ENCODE measurements around the gene RXRA. TPM values are rescaled to one million over a fixed set of nuclear protein-coding genes. Genes with fewer than 3 reads are reported as not detected.

Gene RXRA
- total RNA-seq: 90.8 TPM
- long read RNA-seq, transcript RXRA-202 (10 exons, 1,846 nt): major isoform, 31 of 181 reads
- long read RNA-seq, partial matches to known transcripts: 13 of 181 reads
- long read RNA-seq, other reads (novel, unspliced or antisense): 137 of 181 reads

- intact Hi-C loops (cut with micrococcal nuclease): no loop called here
- peak; percentile 71 for ATAC-seq
- DNase-seq: peak; percentile 93
These were observed at the start of gene RXRA for GRCh38 chr9:134325813-134326723. Gene RXRA (plus strand): TSS chr9:134326455. CDS start chr9:134326632, 177 bp downstream.

- no peak for DNase-seq
- no peak for ATAC-seq
- intact Hi-C loops (cut with micrococcal nuclease): no loop called here
These were observed 48.0 kb upstream of the RXRA start for GRCh38 chr9:134278286-134278685.

- ATAC-seq: no peak
- intact Hi-C loops (cut with micrococcal nuclease): no loop called here
- DNase-seq: no peak
These were observed 47.1 kb upstream of the RXRA start for GRCh38 chr9:134278974-134279640.

DNA sequence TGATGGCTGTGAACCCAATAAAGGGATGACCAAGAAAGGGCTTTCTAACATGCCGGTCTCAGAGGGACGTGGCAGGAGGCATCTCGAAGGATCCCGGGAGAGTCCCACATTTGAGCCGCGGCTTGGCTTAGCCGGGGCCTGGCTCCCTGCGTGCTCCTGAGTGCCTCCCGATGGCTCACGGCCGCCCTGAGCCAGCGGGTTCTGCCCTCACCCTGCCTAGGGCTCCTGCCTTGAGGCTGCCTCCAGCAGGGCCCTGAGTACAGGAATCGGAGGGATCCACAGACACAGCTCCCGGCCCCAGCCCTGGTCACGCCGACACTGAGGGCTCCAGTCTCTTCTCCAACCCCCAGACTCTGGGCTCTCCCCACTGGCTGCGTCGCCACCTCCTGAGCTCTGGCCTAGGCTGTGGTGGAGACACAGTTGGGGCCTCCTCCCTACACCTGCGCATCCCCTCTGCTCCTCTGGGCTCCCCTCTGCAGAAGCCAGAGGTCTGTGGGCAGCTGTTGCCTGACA lies 44.1 kb upstream of the RXRA start:
- intact Hi-C loops (cut with micrococcal nuclease): no loop called here
- no peak for DNase-seq
- ATAC-seq: no peak

DNA sequence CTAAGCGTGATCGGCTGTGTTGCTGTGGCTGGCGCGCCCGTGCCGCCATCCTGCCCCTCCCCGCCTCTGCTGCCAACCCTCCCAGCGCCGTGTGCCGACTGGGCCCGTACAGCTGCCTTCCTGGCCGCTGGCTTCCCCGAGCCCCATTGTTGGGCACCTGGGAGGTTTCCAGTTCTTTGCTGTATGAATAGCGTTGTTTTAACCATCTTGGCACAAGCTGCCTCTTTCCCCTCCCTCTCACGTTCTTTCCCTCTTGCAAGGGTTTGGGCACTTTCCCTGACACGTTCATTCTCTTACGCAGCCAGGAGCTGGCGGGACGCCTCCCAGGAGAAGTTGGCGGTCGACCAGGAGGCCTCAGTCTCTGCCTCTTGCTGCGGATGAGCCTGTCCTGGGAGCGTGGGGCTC lies 43.1 kb upstream of the RXRA start:
- ATAC-seq (peak; percentile 78), DNase-seq (peak; percentile 81)
- intact Hi-C loops (cut with micrococcal nuclease): no loop called here

GRCh38 chr9:134283692-134284265 lies 42.5 kb upstream of the RXRA start:
- intact Hi-C loops (cut with micrococcal nuclease): no loop called here
- peak; percentile 4 for ATAC-seq
- no peak for DNase-seq

GRCh38 chr9:134284273-134284672 lies 42.0 kb upstream of the RXRA start:
- DNase-seq: peak; percentile 87
- peak; percentile 91 for ATAC-seq
- intact Hi-C loops (cut with micrococcal nuclease): no loop called here

GRCh38 chr9:134284741-134285140 lies 41.5 kb upstream of the RXRA start:
- intact Hi-C loops (cut with micrococcal nuclease): no loop called here
- ATAC-seq: no peak

DNA sequence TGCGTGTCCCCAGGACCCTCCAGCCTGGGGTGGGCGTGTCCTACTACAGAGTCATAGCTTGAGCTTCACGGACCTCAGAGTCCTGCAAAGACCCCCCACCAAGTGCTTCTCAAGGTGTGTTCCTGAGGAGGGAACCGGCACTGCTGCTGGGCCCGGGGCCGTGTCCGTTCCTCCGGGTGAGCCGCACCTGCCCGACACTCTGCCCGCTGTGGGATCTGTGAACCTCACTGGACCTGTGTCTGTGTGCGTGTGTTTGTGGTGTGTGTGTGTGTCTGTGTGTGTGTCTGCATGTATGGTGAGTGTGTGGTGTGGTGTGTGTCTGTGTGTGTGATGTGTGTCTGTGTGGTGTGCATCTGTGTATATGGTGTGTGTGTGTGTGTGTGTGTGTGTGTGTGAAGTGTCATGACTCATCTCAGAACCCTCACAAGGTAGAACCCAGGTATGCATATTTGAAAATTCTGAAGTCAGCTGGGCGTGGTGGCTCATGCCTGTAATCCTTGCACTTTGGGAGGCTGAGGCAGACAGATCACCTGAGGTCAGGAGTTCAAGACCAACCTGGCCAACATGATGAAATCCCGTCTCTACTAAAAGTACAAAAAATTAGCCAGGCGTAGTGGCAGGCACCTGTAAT lies 40.9 kb upstream of the RXRA start:
- DNase-seq: no peak
- ATAC-seq: no peak
- intact Hi-C loops (cut with micrococcal nuclease): no loop called here

More at GRCh38 chr9:134284741-134285140, 41.5 kb upstream of the RXRA start:
- DNase-seq: no peak

DNA sequence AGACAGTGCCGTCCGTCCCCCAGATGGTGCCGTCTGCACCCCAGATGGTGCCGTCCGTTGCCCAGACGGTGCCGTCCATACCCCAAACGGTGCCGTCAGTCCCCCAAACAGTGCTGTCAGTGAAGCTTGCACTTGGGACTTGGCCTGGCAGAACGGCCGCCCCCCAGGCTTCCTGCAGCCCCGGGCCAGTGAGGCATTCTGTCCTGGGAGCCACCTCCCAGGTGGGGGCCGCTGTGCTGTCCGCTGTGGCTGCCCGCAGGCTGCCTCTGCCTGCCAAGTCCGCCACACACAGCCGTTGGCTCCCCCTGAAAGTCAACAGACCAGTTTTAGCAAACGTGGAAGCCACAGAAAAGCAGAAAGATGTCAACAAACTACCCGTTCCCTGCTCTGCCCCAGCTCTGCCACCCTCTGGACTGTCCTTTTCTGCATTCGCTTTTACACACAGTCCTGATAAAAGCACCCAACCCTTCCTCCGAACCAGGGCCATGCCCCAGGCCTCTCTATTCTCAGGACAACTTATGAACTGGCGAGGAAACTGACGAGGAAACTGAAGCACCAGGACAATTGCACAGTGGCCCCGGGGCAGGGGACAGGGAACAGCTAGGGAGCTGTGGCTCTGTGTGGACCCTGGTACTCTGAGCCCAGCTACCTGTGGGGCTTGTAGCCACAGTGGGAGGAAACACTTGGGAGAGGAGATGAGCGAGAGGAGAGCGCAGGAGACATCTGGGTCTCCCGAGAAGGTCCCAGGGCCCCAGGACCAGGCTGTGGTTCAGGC lies 39.6 kb upstream of the RXRA start:
- ATAC-seq: no peak
- DNase-seq: no peak
- intact Hi-C loops (cut with micrococcal nuclease): no loop called here

GRCh38 chr9:134287591-134288491 lies 38.4 kb upstream of the RXRA start:
- peak; percentile 14 for DNase-seq
- intact Hi-C loops (cut with micrococcal nuclease): no loop called here
- ATAC-seq: no peak

DNA sequence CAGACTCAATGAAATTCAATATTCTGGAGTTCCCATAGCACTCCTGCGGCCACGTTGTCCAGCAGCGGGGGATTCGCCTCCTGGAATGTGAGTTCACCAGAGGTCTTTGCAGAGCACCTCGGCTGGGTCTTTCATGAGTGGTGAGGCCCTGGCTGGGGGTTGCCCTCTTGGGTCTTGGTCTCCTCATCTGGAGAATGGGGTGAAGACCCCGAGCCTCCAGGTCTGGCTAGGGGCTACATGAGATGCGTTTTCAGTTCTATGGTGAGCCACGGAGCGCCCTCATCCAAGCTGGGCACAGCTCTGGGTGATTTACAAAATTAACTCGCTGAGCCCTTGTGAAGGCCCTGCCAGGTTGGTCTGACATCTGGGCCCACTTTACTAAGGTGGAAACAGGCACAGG lies 37.5 kb upstream of the RXRA start:
- DNase-seq: peak; percentile 11
- intact Hi-C loops (cut with micrococcal nuclease): no loop called here
- ATAC-seq: no peak

- intact Hi-C loops (cut with micrococcal nuclease): no loop called here
- DNase-seq (peak; percentile 28), ATAC-seq (no peak)
These were observed 36.9 kb upstream of the RXRA start for GRCh38 chr9:134289241-134289875.

- ATAC-seq (no peak), DNase-seq (peak; percentile 17)
- intact Hi-C loops (cut with micrococcal nuclease): no loop called here
These were observed 35.4 kb upstream of the RXRA start for GRCh38 chr9:134290603-134291451.

- peak; percentile 46 for DNase-seq
- intact Hi-C loops (cut with micrococcal nuclease): no loop called here
- peak; percentile 56 for ATAC-seq
These were observed 34.8 kb upstream of the RXRA start for GRCh38 chr9:134291452-134291881.
